ENCODE data around the gene EVL. TPM values are rescaled to one million over a fixed set of nuclear protein-coding genes. Genes with fewer than 3 reads are reported as not detected.
A peak's percentile ranks its signal among the peaks of the same experiment; 100 is the strongest.

The EVL gene
- total RNA-seq, 1 donor from 2014 or later = 98.9 TPM

DNA sequence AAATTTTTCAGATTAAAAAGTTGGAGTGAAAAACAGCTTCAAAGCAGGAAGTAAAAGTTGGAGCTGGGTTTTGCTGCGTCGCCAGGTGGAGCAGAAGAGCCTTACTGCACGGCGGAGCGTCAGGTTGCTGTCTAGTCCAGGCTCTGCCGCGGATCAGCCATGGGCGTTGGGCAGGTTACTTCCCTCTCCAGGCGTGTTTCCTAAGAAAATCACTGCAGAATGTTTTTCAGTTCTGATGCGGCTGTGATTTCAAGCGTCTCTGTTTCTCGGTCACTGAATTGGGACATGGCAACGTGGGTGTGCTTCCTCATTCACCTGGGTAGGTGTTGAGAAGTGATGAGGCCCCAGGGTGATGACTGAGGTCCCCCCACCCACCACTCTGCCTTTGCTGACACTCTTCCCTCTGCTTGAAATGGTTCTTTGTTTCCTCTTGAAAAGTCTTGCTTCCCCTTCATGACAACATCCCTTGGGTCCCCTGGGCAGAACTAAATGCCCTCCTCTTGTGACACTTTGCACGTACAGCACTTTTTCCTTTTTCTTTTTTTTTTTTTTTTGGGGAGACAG is 7.6 kb downstream of the EVL start:
- peaks cover 63% of the 10 kb centered on the region for H3K4me1 Mint-ChIP-seq (ENCODE audit: low read depth)
- no peak overlapping the region for H3K27ac Mint-ChIP-seq (ENCODE audit: unreplicated experiment)
- no peaks in the 10 kb centered on the region for H3K36me3 Mint-ChIP-seq (ENCODE audit: low read depth)
- no peaks in the 10 kb centered on the region for H3K27me3 Mint-ChIP-seq (ENCODE audit: low read depth)
- no peak for DNase-seq (ENCODE audit: low spot score)
- no peak overlapping the region for H3K4me3 Mint-ChIP-seq (ENCODE audit: unreplicated experiment)
- no peaks in the 10 kb centered on the region for H3K9me3 Mint-ChIP-seq (ENCODE audit: low read depth)
- TF ChIP-seq, protein P1, sequence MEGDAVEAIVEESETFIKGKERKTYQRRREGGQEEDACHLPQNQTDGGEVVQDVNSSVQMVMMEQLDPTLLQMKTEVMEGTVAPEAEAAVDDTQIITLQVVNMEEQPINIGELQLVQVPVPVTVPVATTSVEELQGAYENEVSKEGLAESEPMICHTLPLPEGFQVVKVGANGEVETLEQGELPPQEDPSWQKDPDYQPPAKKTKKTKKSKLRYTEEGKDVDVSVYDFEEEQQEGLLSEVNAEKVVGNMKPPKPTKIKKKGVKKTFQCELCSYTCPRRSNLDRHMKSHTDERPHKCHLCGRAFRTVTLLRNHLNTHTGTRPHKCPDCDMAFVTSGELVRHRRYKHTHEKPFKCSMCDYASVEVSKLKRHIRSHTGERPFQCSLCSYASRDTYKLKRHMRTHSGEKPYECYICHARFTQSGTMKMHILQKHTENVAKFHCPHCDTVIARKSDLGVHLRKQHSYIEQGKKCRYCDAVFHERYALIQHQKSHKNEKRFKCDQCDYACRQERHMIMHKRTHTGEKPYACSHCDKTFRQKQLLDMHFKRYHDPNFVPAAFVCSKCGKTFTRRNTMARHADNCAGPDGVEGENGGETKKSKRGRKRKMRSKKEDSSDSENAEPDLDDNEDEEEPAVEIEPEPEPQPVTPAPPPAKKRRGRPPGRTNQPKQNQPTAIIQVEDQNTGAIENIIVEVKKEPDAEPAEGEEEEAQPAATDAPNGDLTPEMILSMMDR (IDR thresholded peaks at IDR 0.05) = peak; percentile 37

DNA sequence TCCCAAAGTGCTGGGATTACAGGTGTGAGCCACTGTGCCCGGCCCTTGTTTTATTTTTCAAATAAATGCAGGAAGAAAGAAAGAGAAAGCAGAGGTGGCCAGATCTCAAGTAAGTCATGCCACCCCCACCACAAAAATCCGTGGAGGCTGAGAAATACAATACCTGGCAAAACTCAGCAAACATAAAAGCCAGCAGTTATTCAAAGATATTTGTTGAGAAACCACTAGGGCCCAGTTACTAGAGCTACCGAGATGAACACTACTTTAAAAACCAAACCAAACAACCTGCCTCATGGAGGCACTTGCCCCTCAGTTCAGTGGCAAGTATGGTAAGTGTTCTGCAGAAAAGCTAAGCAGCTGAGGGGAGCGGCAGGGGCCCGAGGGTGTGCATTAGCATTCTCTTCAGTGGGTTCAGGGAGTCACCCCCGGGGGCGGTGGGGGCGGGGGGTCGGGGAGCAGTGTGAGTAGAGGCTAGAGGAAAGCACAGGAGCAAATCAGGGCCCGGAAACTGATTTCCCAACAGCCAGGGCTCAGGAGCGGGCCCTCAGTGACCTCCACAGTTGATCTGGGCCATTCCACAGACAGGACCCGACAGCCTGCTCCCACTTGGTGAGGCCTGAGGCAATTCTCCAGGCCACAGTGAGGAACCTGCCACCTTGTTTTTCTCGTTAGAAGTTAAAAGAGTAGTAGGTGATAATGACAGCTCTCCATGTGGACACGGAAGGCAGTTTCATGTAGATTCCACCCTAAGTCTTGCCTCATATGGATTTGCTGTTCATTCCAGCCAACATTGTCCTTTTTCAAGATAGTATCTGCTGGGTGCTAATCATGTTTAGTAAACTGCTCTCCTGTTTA is 8.6 kb downstream of the EVL start:
- DNase-seq (ENCODE audit: low spot score) = no peak
- no peaks in the 10 kb centered on the region for H3K36me3 Mint-ChIP-seq (ENCODE audit: low read depth)
- H3K27ac Mint-ChIP-seq (ENCODE audit: unreplicated experiment) = no peak overlapping the region
- no peaks in the 10 kb centered on the region for H3K9me3 Mint-ChIP-seq (ENCODE audit: low read depth)
- peaks cover 63% of the 10 kb centered on the region for H3K4me1 Mint-ChIP-seq (ENCODE audit: low read depth)
- H3K27me3 Mint-ChIP-seq (ENCODE audit: low read depth) = no peaks in the 10 kb centered on the region
- no peak overlapping the region for H3K4me3 Mint-ChIP-seq (ENCODE audit: unreplicated experiment)
- TF ChIP-seq, protein P1 (IDR thresholded peaks at IDR 0.05) = no peak

DNA sequence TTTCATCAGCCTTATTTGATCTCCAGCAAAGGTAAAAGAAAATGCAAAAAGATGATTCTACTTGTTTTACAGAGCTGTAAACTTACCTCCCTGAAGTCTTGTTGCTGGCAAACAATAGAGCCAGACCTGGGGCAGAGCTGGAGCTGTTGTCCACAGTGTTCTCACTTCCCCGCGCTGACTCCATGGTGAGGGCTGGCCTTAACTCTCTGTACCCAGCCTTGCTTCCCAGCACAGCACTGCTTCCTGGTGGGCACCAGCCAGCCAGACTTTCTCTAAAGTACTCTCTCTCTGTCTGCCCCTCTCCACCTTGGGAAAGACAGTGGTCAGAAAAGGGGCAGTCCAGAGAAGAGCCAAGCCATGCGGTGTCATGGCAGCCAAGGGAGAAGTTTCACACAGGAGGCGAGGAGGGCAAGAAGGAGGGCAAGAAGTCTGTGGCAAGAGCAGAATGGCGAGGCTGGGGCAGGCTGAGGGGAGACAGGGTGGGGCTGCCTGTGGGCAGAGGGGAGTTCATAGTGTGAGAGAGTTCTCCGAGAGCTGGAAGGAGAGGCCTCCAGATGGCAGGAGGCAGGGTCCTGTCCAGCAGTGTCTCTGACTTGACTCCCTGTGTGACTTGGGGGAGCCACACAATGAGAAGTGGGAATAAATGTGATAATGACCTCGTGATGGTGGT is 9.3 kb downstream of the EVL start:
- Mint-ChIP-seq H3K4me3 (ENCODE audit: unreplicated experiment) (no peak overlapping the region), H3K9me3 (ENCODE audit: low read depth) (no peaks in the 10 kb centered on the region), H3K27me3 (ENCODE audit: low read depth) (no peaks in the 10 kb centered on the region), H3K27ac (ENCODE audit: unreplicated experiment) (no peak overlapping the region), H3K36me3 (ENCODE audit: low read depth) (no peaks in the 10 kb centered on the region), H3K4me1 (ENCODE audit: low read depth) (peaks cover 71% of the 10 kb centered on the region)
- DNase-seq (ENCODE audit: low spot score) = no peak
- TF ChIP-seq, protein P1 (IDR thresholded peaks at IDR 0.05) = no peak

DNA sequence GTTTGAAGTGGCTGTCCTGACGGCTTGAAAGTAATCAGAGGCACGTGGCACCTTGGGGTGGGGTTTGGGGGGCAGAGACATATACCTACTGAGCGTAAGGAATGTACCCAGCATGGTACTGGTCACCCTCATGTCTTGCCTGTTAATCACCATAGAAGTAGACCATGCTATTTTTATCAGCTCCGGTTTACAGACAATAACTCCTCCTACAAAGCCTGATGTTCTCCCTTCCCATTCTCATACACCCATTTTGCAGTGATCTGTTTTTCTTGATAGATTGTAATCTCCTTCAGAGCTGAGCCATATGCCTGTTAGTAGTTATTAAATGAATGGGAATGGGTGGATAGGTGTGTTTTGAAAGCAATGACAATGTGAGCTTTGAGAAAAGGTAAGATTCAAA is 10.5 kb downstream of the EVL start:
- DNase-seq (ENCODE audit: low spot score) = no peak
- Mint-ChIP-seq H3K4me3 (ENCODE audit: unreplicated experiment) (no peak overlapping the region), H3K27ac (ENCODE audit: unreplicated experiment) (peak overlapping the region; percentile 24), H3K4me1 (ENCODE audit: low read depth) (peaks cover 78% of the 10 kb centered on the region), H3K9me3 (ENCODE audit: low read depth) (no peaks in the 10 kb centered on the region), H3K36me3 (ENCODE audit: low read depth) (no peaks in the 10 kb centered on the region), H3K27me3 (ENCODE audit: low read depth) (no peaks in the 10 kb centered on the region)
- TF ChIP-seq, protein P1 (IDR thresholded peaks at IDR 0.05) = no peak

DNA sequence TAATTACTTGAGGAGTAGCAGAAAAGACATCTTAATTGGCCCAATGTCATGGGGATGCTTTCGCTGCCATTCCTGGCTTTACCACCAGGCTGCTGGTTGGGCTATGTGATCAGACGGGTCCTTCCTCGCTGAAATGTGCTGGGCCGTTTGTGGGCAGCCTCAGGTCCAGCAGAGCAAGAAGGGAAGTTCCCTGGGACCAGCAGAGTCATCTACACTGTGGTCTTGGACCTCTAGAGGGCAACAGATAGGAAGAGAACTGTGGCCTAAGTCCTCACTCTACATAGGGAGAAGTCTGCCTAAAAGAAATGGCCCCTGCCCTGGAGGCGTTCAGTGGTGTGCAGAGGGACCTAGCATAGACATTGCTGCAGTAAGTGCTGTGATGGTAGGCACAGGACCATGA is 10.9 kb downstream of the EVL start:
- Mint-ChIP-seq H3K9me3 (ENCODE audit: low read depth) (no peaks in the 10 kb centered on the region), H3K27me3 (ENCODE audit: low read depth) (no peaks in the 10 kb centered on the region), H3K4me1 (ENCODE audit: low read depth) (peaks cover 77% of the 10 kb centered on the region), H3K36me3 (ENCODE audit: low read depth) (no peaks in the 10 kb centered on the region), H3K4me3 (ENCODE audit: unreplicated experiment) (no peak overlapping the region), H3K27ac (ENCODE audit: unreplicated experiment) (no peak overlapping the region)
- TF ChIP-seq, protein P1 (IDR thresholded peaks at IDR 0.05) = peak; percentile 53
- DNase-seq (ENCODE audit: low spot score) = no peak

Measured in chondrocyte (in vitro differentiated cells).